22Rv1 (cell line): ENCODE results near the gene PRODH.
"Not testable (repeated sequence)": the region's sequence is repeated elsewhere in the genome, so short reads cannot be mapped to it uniquely, and the experiment has no call there.

Source experiments
- ZFX ChIP-seq: fragments of 450-650 bp; IDR thresholded peaks from 2 replicates; pipeline ENCODE4 v1.6.1; 2017; ENCODE audit warnings: antibody characterized with exemption, borderline replicate concordance
- TF ChIP-seq, protein P1 (sequence below): fragments of 450-650 bp; IDR thresholded peaks from 2 replicates; pipeline ENCODE4 v1.5.1; 2017; ENCODE audit warnings: mild to moderate bottlenecking

DNA sequence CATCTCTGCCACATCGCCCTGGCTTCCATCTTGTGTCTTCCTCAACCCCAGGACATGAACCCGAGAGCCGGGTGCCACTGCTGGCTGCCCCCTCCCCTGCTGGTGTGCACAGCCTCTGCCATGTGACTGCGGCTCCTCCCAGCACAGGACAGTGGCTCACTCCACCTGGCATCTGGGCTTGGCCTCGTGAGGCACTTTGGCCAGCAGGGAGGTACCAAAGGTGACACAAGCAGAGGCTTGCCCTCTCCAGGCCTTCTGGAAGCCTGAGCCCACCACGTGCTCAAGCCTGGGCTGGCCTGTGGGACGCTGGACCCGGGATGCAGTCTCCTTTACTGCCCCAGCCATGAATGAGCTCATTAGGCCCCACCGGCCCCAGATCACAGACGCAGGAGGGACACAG lies 21.5 kb downstream of the PRODH start:
- TF ChIP-seq, protein P1, sequence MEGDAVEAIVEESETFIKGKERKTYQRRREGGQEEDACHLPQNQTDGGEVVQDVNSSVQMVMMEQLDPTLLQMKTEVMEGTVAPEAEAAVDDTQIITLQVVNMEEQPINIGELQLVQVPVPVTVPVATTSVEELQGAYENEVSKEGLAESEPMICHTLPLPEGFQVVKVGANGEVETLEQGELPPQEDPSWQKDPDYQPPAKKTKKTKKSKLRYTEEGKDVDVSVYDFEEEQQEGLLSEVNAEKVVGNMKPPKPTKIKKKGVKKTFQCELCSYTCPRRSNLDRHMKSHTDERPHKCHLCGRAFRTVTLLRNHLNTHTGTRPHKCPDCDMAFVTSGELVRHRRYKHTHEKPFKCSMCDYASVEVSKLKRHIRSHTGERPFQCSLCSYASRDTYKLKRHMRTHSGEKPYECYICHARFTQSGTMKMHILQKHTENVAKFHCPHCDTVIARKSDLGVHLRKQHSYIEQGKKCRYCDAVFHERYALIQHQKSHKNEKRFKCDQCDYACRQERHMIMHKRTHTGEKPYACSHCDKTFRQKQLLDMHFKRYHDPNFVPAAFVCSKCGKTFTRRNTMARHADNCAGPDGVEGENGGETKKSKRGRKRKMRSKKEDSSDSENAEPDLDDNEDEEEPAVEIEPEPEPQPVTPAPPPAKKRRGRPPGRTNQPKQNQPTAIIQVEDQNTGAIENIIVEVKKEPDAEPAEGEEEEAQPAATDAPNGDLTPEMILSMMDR: not testable (repeated sequence)
- not testable (repeated sequence) for TF ChIP-seq ZFX
